Measurements from ENCODE around the gene SIRPB2.

Gene SIRPB2

GRCh38 chr20:1491281-1491840, at the start of gene SIRPB2:
SIRPB2 (minus strand) TSS chr20:1491420; CDS start chr20:1491359, 61 bp downstream.
- no peak for DNase-seq (ENCODE audit: low spot score)

DNA sequence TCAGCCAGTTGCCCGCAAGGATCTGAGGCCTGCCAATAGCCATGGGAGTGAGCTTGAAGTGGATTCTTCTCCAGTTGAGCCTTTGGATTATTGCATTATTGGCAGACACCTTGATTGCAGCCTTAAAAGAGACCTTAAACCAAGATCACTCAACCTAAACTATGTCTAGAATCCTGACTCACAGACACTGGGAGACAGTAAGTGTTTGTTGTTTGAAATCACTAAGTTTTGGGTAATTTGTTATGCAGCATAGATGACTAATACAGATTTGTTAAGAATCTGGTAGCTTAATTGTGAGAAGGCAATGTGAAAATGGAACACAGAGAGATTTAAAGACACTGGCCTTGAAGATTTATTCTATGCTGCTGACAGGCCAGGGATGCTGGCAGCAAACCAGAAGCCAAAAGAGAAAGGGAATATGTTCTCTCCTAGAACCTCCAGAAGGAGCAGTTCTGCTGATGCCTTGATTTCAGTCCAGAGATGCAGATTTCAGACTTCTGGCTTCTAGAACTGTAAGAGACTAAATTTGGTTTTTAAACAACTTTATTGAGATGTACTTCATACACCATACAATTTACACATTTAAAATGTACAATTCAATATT, 48.7 kb upstream of the SIRPB2 start:
- DNase-seq (ENCODE audit: low spot score): no peak

- DNase-seq (ENCODE audit: low spot score): no peak
Measured at GRCh38 chr20:1538655-1539054, 47.4 kb upstream of the SIRPB2 start.

DNA sequence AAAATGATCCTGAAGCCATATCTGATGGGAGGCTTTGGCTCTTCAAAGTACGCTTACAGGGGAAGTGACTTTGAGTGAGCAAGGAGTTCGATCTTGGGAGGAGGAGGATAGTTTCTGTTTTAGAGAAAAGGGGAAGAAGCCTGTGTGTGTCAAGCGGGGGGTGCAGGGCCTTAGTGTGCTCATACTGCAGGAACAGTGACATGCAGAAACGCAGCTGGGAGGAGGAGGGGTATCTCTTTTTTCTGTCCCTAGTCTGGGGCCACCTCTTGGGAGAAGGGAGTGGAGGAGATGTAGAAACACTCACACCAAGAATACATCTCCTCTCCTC, 46.5 kb upstream of the SIRPB2 start:
- DNase-seq (ENCODE audit: low spot score): no peak

GRCh38 chr20:1536893-1537730, 45.9 kb upstream of the SIRPB2 start:
- DNase-seq (ENCODE audit: low spot score): no peak

GRCh38 chr20:1535420-1536175, 44.4 kb upstream of the SIRPB2 start:
- DNase-seq (ENCODE audit: low spot score): no peak

- DNase-seq (ENCODE audit: low spot score): no peak
Measured at GRCh38 chr20:1534526-1534925, 43.3 kb upstream of the SIRPB2 start.

- DNase-seq (ENCODE audit: low spot score): no peak
Measured at GRCh38 chr20:1533059-1533458, 41.8 kb upstream of the SIRPB2 start.

DNA sequence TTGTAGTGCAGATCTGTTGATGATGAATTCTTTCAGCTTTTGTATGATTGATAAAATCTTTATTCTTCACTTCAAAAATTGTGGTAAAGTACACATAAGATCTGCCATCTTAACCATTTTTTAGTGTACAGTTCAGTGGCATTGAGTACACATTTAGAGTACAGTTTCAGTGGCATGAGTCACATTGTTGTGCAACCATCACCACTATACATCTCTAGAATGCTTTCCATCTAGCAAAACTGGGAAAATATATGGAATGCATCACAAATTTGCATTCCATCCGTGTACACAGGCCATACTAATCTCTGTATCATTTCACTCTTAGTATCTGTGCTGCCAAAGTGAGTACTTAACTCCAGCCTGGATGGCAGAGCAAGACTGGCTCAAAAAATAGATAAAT, 37.6 kb upstream of the SIRPB2 start:
- no peak for DNase-seq (ENCODE audit: low spot score)

- DNase-seq (ENCODE audit: low spot score): no peak
Measured at GRCh38 chr20:1527923-1528322, 36.7 kb upstream of the SIRPB2 start.

- DNase-seq (ENCODE audit: low spot score): no peak
Measured at GRCh38 chr20:1526896-1527295, 35.7 kb upstream of the SIRPB2 start.

GRCh38 chr20:1526310-1526709, 35.1 kb upstream of the SIRPB2 start:
- no peak for DNase-seq (ENCODE audit: low spot score)

GRCh38 chr20:1524004-1524403, 32.8 kb upstream of the SIRPB2 start:
- DNase-seq (ENCODE audit: low spot score): no peak

- DNase-seq (ENCODE audit: low spot score): no peak
Measured at GRCh38 chr20:1517010-1517409, 25.8 kb upstream of the SIRPB2 start.

DNA sequence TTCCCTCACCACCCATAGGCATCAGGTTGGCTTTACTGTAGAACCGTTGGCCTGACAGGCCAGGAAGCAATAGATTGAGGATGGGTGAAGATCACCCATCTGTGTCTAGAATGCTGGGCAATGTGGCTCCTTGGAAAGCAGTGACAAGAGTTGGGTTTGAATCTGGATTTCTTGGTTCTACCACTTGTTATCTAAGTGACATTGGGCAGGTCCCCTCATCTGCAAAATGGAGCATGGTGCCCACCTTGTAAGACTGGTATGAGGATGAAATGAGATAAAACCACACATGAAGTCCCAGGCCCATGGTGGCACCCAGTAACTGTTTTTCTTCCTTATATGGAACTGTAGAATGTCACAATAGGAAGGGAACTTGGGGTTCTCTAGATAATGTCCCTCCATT, 22.6 kb upstream of the SIRPB2 start:
- no peak for DNase-seq (ENCODE audit: low spot score)

- no peak for DNase-seq (ENCODE audit: low spot score)
Measured at GRCh38 chr20:1509237-1509636, 18.0 kb upstream of the SIRPB2 start.

DNA sequence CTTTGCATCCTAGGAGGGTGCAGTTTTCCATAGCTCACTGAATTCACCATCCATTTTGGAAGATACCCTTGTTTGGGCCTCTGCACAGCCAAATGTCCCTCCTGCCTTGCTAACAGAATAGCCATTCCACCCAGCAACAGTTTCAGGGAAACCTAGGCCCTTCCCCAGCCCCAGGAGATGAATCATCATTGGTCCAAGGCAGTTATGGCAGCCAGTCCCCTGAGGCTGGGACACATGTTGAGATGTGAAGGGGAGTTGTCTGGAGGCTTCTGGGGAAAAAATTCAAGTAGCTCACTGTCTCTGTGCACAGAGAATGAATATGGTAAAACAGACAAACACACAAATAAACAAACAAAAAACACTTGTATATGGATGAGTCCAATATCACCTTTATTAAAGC, 17.4 kb upstream of the SIRPB2 start:
- no peak for DNase-seq (ENCODE audit: low spot score)

GRCh38 chr20:1507276-1507675, 16.1 kb upstream of the SIRPB2 start:
- DNase-seq (ENCODE audit: low spot score): no peak

GRCh38 chr20:1505871-1506270, 14.7 kb upstream of the SIRPB2 start:
- no peak for DNase-seq (ENCODE audit: low spot score)

- DNase-seq (ENCODE audit: low spot score): no peak
Measured at GRCh38 chr20:1505361-1505760, 14.1 kb upstream of the SIRPB2 start.

GRCh38 chr20:1503564-1504227, 12.5 kb upstream of the SIRPB2 start:
- DNase-seq (ENCODE audit: low spot score): peak; percentile 84

DNA sequence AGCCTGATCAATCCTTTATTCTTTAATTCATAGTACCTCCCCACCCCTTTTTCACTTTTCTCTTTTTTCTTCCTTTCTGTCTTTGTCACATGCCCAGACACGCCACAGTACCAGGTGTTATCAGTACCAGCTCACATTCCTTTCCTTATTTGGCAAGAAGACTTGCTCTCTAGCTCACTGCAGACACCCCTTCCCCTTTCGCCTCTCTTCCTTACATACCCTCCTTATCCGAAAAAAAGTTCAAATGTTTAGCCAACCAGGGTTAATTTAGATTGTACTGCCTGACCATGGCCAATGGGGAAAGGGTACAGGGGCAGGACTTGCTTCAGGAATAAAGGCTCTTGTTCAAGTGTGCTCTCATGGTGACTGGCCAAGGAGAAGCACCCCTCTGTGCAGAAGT, 9.3 kb upstream of the SIRPB2 start:
- DNase-seq (ENCODE audit: low spot score): no peak
